ENCODE results near the gene MYO6. TPM values are rescaled to one million over a fixed set of nuclear protein-coding genes. Genes with fewer than 3 reads are reported as not detected.

Gene MYO6
- total RNA-seq, 3 donors from 2014 or later (not counting 1 experiment from before 2014, with no cell fraction given) = 3.7 to 9.2 (median 6.6) TPM

DNA sequence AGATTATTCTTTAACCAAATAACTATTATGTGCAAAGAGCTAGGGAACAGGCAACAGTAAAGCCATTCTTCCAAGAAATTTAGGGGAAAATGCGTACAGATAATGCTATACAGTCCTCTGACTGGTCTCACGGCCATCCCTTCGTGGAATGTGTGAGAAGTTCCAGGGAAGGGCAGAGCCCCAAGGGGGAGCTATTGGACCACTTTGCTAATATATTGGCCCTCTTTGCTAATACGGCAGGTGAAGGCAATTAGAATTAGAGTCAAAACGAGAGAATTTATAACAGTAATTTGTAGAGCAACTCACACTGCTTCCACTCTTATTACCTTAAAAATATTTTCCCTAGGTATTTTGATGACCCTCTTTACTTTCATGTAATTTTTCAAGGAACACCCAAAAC, 183.0 kb downstream of the MYO6 start:
- Histone ChIP-seq H3K4me1 (ENCODE audit: control insufficient read depth, insufficient read depth, low read length) (peaks cover 7% of the 10 kb centered on the region), H3K27me3 (ENCODE audit: control insufficient read depth, insufficient read depth, low read length) (peaks cover 7% of the 10 kb centered on the region), H3K36me3 (ENCODE audit: control insufficient read depth, insufficient read depth, low read length) (no peaks in the 10 kb centered on the region), H3K27ac (ENCODE audit: low read length) (no peak overlapping the region), H3K4me3 (ENCODE audit: low read length) (no peak overlapping the region), H3K9me3 (ENCODE audit: control insufficient read depth, insufficient read depth, low read length) (no peaks in the 10 kb centered on the region)
- no peak for TF ChIP-seq CTCF (IDR thresholded peaks at IDR 0.05)
- H3K4me1 Mint-ChIP-seq = peaks cover 8 to 9% of the 10 kb centered on the region in 2 donors
- ATAC-seq = no peak
- no peaks in the 10 kb centered on the region for H3K9me3 Mint-ChIP-seq
- intact Hi-C loops (cut with micrococcal nuclease) = no loop called here
- H3K36me3 Mint-ChIP-seq = no peaks in the 10 kb centered on the region
- DNase-seq = no peak
- WGBS (ENCODE audit: insufficient coverage) = 63% methylated on average over 4 of the region's 5 CpGs
- H3K27ac Mint-ChIP-seq = no peak overlapping the region
- no peak overlapping the region for H3K4me3 Mint-ChIP-seq
- H3K27me3 Mint-ChIP-seq (ENCODE audit: low read depth in 2 of 2) = peaks cover 17 to 31% of the 10 kb centered on the region in 2 donors

- Mint-ChIP-seq H3K36me3 (no peaks in the 10 kb centered on the region), H3K9me3 (no peaks in the 10 kb centered on the region), H3K4me3 (no peak overlapping the region), H3K27ac (no peak overlapping the region), H3K4me1 (peaks cover 8 to 9% of the 10 kb centered on the region in 2 donors), H3K27me3 (ENCODE audit: low read depth in 2 of 2) (peaks cover 17 to 31% of the 10 kb centered on the region in 2 donors)
- H3K4me1 ChIP-seq (ENCODE audit: control insufficient read depth, insufficient read depth, low read length) = peaks cover 7% of the 10 kb centered on the region
- H3K27me3 ChIP-seq (ENCODE audit: control insufficient read depth, insufficient read depth, low read length) = peaks cover 7% of the 10 kb centered on the region
- intact Hi-C loops (cut with micrococcal nuclease) = no loop called here
- H3K4me3 ChIP-seq (ENCODE audit: low read length) = no peak overlapping the region
- ATAC-seq = no peak
- TF ChIP-seq CTCF (IDR thresholded peaks at IDR 0.05) = no peak
- DNase-seq = no peak
- H3K36me3 ChIP-seq (ENCODE audit: control insufficient read depth, insufficient read depth, low read length) = no peaks in the 10 kb centered on the region
- H3K9me3 ChIP-seq (ENCODE audit: control insufficient read depth, insufficient read depth, low read length) = no peaks in the 10 kb centered on the region
- H3K27ac ChIP-seq (ENCODE audit: low read length) = no peak overlapping the region
- 84% methylated on average over 5 of the region's 7 CpGs for WGBS (ENCODE audit: insufficient coverage)
These were observed 184.4 kb downstream of the MYO6 start for GRCh38 chr6:75933387-75933975.

- Mint-ChIP-seq H3K36me3 (no peaks in the 10 kb centered on the region), H3K9me3 (no peaks in the 10 kb centered on the region), H3K4me3 (peak overlapping the region; percentile 58), H3K27me3 (ENCODE audit: low read depth in 2 of 2) (peaks cover 17 to 31% of the 10 kb centered on the region in 2 donors), H3K4me1 (peaks cover 8 to 9% of the 10 kb centered on the region in 2 donors), H3K27ac (no peak overlapping the region)
- H3K36me3 ChIP-seq (ENCODE audit: control insufficient read depth, insufficient read depth, low read length) = no peaks in the 10 kb centered on the region
- peaks cover 7% of the 10 kb centered on the region for H3K4me1 ChIP-seq (ENCODE audit: control insufficient read depth, insufficient read depth, low read length)
- no peak overlapping the region for H3K27ac ChIP-seq (ENCODE audit: low read length)
- TF ChIP-seq CTCF (IDR thresholded peaks at IDR 0.05) = no peak
- peaks cover 7% of the 10 kb centered on the region for H3K27me3 ChIP-seq (ENCODE audit: control insufficient read depth, insufficient read depth, low read length)
- no peak overlapping the region for H3K4me3 ChIP-seq (ENCODE audit: low read length)
- WGBS (ENCODE audit: insufficient coverage) = 6% methylated on average over 32 of the region's 32 CpGs
- ATAC-seq (peak in 1 of 3 donors; percentile 44), DNase-seq (peak in 1 of 2 donors; percentile 60)
- intact Hi-C loops (cut with micrococcal nuclease) = no loop called here
- H3K9me3 ChIP-seq (ENCODE audit: control insufficient read depth, insufficient read depth, low read length) = no peaks in the 10 kb centered on the region
These were observed 185.8 kb downstream of the MYO6 start for GRCh38 chr6:75934643-75935472.

All from natural killer cell (primary cell).